HepG2 (cell line): ENCODE measurements around the gene PKD2L1. TPM values are rescaled to one million over a fixed set of nuclear protein-coding genes. Genes with fewer than 3 reads are reported as not detected.
A peak's percentile ranks its signal among the peaks of the same experiment; 100 is the strongest.

Experiments used
- ASH2L ChIP-seq: fragments of 300-600, 200-600 bp; sonication (generic); IDR thresholded peaks from 2 replicates; pipeline ENCODE4 v1.7.0; 2017; ENCODE audit warnings: low read depth, mild to moderate bottlenecking, moderate library complexity, mixed read lengths, low read length; ENCODE audit not compliant: insufficient read length
- CBX1 ChIP-seq: IDR thresholded peaks from one replicate; pipeline ENCODE4 v1.6.1; 2016; ENCODE audit warnings: antibody characterized with exemption, low read depth
- DRAP1 ChIP-seq: IDR thresholded peaks from 2 replicates; pipeline ENCODE4 v1.6.1; 2016; ENCODE audit warnings: missing genetic modification reagents, missing compliant biosample characterization
- HMG20A ChIP-seq: IDR thresholded peaks from 2 replicates; pipeline ENCODE4 v1.6.1; 2016; ENCODE audit warnings: borderline replicate concordance
- HOXD1 ChIP-seq: sonication (generic); formaldehyde crosslinking; IDR thresholded peaks from 2 replicates; pipeline ENCODE4 v1.5.0; 2020; ENCODE audit warnings: missing genetic modification reagents
- NR0B2 ChIP-seq: sonication (generic); formaldehyde crosslinking; IDR thresholded peaks from 2 replicates; pipeline ENCODE4 v1.4.0; 2020; ENCODE audit warnings: mild to moderate bottlenecking, missing genetic modification reagents
- SP2 ChIP-seq: sonication (generic); formaldehyde crosslinking; IDR thresholded peaks from 2 replicates; pipeline ENCODE4 v1.5.1; 2020; ENCODE audit warnings: mild to moderate bottlenecking, missing genetic modification reagents
- ZBTB1 ChIP-seq: sonication (generic); formaldehyde crosslinking; IDR thresholded peaks from 2 replicates; pipeline ENCODE4 v1.4.0; 2020; ENCODE audit warnings: missing genetic modification reagents, borderline replicate concordance
- ZNF235 ChIP-seq: sonication (generic); formaldehyde crosslinking; IDR thresholded peaks from 2 replicates; pipeline ENCODE4 v1.8.1; 2023; ENCODE audit warnings: mild to moderate bottlenecking, missing genetic modification reagents, borderline replicate concordance
- ZNF556 ChIP-seq: sonication (generic); formaldehyde crosslinking; IDR thresholded peaks from 2 replicates; pipeline ENCODE4 v1.4.0; 2020; ENCODE audit warnings: mild to moderate bottlenecking, missing genetic modification reagents, borderline replicate concordance
- ZNF570 ChIP-seq: sonication (generic); formaldehyde crosslinking; IDR thresholded peaks from 2 replicates; pipeline ENCODE4 v1.4.0; 2020; ENCODE audit warnings: mild to moderate bottlenecking, missing genetic modification reagents, borderline replicate concordance
- ZNF670 ChIP-seq: sonication (generic); formaldehyde crosslinking; IDR thresholded peaks from 2 replicates; pipeline ENCODE4 v1.8.0; 2022; ENCODE audit warnings: mild to moderate bottlenecking, missing genetic modification reagents, borderline replicate concordance
- ZNF761 ChIP-seq: sonication (generic); formaldehyde crosslinking; conservative IDR thresholded peaks from 2 replicates; pipeline ENCODE4 v1.4.0; 2020; ENCODE audit warnings: mild to moderate bottlenecking, missing genetic modification reagents
- ZNF782 ChIP-seq: sonication (generic); formaldehyde crosslinking; IDR thresholded peaks from 2 replicates; pipeline ENCODE4 v1.4.0; 2020; ENCODE audit warnings: missing genetic modification reagents, mild to moderate bottlenecking, borderline replicate concordance
- ZZZ3 ChIP-seq: sonication (generic); formaldehyde crosslinking; IDR thresholded peaks from 2 replicates; pipeline ENCODE4 v1.4.0; 2020; ENCODE audit warnings: missing genetic modification reagents, mild to moderate bottlenecking, borderline replicate concordance
- polyA plus RNA-seq, 8 experiments: library from polyadenylated mRNA; depleted of rRNA in 3 of 8; stranded (reverse) in 7 of 8; unstranded in 1 of 8; fragments of >200 nt; fragmentation: Illumina TruSeq in 4 of 8; extraction: Trizol in 4 of 8; gene quantifications; 2 replicates each; pipeline versions ENCODE4 v1.2.1 to v1.2.3, GENCODE V29; 2011 to 2016; ENCODE audit warnings: low read depth in 4 of 8, missing spikeins in 1 of 8, mixed read lengths in 1 of 8; ENCODE audit not compliant: insufficient read depth in 1 of 8
- total RNA-seq, 5 experiments: library from RNA; depleted of rRNA; stranded (reverse); fragments of >200 nt; fragmentation: Illumina TruSeq; extraction: Trizol; gene quantifications; 2 replicates each; pipeline ENCODE4 v1.2.3, GENCODE V29; 2016; ENCODE audit warnings: low read depth in 1 of 5
- TF ChIP-seq, protein P1 (sequence below): sonication (generic); formaldehyde crosslinking; IDR thresholded peaks from 2 replicates; pipeline ENCODE4 v1.5.1; 2020; ENCODE audit warnings: missing genetic modification reagents, mild to moderate bottlenecking, borderline replicate concordance
- TF ChIP-seq, protein P2 (sequence below): sonication (generic); formaldehyde crosslinking; IDR thresholded peaks from 2 replicates; pipeline ENCODE4 v1.4.0; 2020; ENCODE audit warnings: missing genetic modification reagents

PKD2L1 gene
- total and polyA plus RNA-seq, 2 of the 13 experiments (the other 11 are each of a cell fraction or from before 2014, with no cell fraction given) = 0.07 to 0.15 TPM

DNA sequence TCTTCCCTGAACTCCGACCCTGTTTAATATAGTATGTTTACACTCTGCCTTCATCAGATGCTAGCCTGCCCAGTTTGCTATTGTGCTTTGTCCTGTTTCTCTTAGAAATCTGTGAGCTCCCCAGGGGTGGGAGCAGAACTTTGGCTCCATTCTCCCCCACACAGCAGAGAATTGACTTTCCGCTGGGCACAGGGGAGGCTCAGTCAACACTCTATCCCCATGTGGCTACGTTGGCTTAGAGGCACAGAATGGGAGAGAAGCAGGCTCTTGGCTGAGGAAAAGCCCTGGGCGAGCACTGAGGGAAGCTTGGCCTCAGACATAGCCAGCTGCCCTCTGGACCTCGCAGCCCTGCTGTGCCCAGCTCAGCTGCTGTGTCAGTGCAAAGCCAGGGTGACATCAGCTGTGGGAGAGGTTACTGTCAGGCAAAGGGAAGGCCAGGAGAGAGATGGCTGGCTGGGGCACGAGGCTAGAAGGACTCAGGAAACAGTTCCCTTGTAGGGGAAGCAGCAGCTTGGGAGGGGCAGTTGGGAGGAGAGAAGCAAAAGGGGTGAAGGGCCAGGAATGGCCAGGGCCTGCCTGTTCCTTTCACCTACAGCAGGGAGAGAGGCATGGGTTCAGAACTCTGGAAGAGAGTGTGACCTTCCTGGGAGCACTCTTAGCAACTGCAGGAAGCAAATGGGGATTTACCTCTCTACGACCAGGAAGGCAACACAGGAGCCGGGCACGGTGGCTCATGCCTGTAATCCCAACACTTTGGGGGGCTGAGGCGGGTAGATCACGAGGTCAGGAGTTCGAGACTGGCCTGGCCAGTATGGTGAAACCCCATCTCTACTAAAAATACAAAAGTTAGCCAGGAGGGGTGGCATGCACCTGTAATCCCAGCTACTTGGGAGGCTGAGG, 11.2 kb upstream of the PKD2L1 start (continued):
- no peak for TF ChIP-seq ASH2L
- no peak for TF ChIP-seq ZNF570
- no peak for TF ChIP-seq ZNF782
- no peak for TF ChIP-seq CBX1
- peak; percentile 41 for TF ChIP-seq DRAP1
- peak; percentile 74 for TF ChIP-seq ZNF761
- TF ChIP-seq, protein P1, sequence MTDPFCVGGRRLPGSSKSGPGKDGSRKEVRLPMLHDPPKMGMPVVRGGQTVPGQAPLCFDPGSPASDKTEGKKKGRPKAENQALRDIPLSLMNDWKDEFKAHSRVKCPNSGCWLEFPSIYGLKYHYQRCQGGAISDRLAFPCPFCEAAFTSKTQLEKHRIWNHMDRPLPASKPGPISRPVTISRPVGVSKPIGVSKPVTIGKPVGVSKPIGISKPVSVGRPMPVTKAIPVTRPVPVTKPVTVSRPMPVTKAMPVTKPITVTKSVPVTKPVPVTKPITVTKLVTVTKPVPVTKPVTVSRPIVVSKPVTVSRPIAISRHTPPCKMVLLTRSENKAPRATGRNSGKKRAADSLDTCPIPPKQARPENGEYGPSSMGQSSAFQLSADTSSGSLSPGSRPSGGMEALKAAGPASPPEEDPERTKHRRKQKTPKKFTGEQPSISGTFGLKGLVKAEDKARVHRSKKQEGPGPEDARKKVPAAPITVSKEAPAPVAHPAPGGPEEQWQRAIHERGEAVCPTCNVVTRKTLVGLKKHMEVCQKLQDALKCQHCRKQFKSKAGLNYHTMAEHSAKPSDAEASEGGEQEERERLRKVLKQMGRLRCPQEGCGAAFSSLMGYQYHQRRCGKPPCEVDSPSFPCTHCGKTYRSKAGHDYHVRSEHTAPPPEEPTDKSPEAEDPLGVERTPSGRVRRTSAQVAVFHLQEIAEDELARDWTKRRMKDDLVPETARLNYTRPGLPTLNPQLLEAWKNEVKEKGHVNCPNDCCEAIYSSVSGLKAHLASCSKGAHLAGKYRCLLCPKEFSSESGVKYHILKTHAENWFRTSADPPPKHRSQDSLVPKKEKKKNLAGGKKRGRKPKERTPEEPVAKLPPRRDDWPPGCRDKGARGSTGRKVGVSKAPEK (CRISPR knock-in tag) = peak; percentile 46; the same call in 1 of the 2 replicates
- no peak for TF ChIP-seq ZZZ3 (CRISPR knock-in tag)
- no peak for TF ChIP-seq HOXD1
- no peak for TF ChIP-seq ZNF235 (CRISPR knock-in tag)
- 0 out of 2 replicates have a peak, but pooled peaks have one; percentile 21 for TF ChIP-seq NR0B2
- TF ChIP-seq SP2 = no peak
- TF ChIP-seq ZNF670 (CRISPR knock-in tag) = no peak
- TF ChIP-seq, protein P2, sequence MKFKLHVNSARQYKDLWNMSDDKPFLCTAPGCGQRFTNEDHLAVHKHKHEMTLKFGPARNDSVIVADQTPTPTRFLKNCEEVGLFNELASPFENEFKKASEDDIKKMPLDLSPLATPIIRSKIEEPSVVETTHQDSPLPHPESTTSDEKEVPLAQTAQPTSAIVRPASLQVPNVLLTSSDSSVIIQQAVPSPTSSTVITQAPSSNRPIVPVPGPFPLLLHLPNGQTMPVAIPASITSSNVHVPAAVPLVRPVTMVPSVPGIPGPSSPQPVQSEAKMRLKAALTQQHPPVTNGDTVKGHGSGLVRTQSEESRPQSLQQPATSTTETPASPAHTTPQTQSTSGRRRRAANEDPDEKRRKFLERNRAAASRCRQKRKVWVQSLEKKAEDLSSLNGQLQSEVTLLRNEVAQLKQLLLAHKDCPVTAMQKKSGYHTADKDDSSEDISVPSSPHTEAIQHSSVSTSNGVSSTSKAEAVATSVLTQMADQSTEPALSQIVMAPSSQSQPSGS (CRISPR knock-in tag) = 0 out of 2 replicates have a peak, but pooled peaks have one; percentile 27
- no peak for TF ChIP-seq ZNF556
- TF ChIP-seq HMG20A = peak; percentile 57; the same call in 1 of the 2 replicates
- TF ChIP-seq ZBTB1 (CRISPR knock-in tag) = no peak
